Activated T-helper 1 cell treated with anti-CD3 and anti-CD28 coated beads, Interleukin-2, amount 50 U/mL, for 16 hours (primary cell): ENCODE results near the gene HIVEP1.

Experiments
- DNase-seq, 2 donors: peaks; one replicate each; pipeline ENCODE4 v3.0.0-alpha.2; 2020; ENCODE audit warnings: low read depth in 1 of 2, low spot score in 1 of 2

Gene HIVEP1

GRCh38 chr6:12181481-12181880 is 169.4 kb downstream of the HIVEP1 start:
- DNase-seq = no peak

GRCh38 chr6:12182676-12183075 is 170.6 kb downstream of the HIVEP1 start:
- no peak for DNase-seq

- no peak for DNase-seq
These were observed 173.1 kb downstream of the HIVEP1 start for GRCh38 chr6:12185081-12185673.

GRCh38 chr6:12186528-12186927 is 174.4 kb downstream of the HIVEP1 start:
- DNase-seq = no peak

GRCh38 chr6:12189150-12189549 is 177.0 kb downstream of the HIVEP1 start:
- DNase-seq = no peak

- no peak for DNase-seq
These were observed 177.5 kb downstream of the HIVEP1 start for GRCh38 chr6:12189661-12190060.

GRCh38 chr6:12190252-12190651 is 178.1 kb downstream of the HIVEP1 start:
- no peak for DNase-seq

- no peak for DNase-seq
These were observed 184.3 kb downstream of the HIVEP1 start for GRCh38 chr6:12196326-12196936.

GRCh38 chr6:12198851-12199250 is 186.7 kb downstream of the HIVEP1 start:
- DNase-seq = no peak

GRCh38 chr6:12200015-12200564 is 188.0 kb downstream of the HIVEP1 start:
- DNase-seq = no peak

GRCh38 chr6:12200761-12201160 is 188.6 kb downstream of the HIVEP1 start:
- no peak for DNase-seq

GRCh38 chr6:12203001-12203400 is 190.9 kb downstream of the HIVEP1 start:
- DNase-seq = no peak

GRCh38 chr6:12208190-12208589 is 196.1 kb downstream of the HIVEP1 start:
- no peak for DNase-seq

GRCh38 chr6:12208673-12209072 is 196.6 kb downstream of the HIVEP1 start:
- no peak for DNase-seq
